Cardiac fibroblast (primary cell): ENCODE measurements around the gene PABPN1L.

ENCODE experiments used
- DNase-seq, 2 donors: peaks; one replicate each; pipeline versions ENCODE4 v3.0.0 to v3.0.0-alpha.2; 2010; ENCODE audit warnings: low read depth in 2 of 2
- H3K4me3 ChIP-seq, 2 donors: replicated peaks in 1 of 2; 1 replicate in 1 of 2; 2 replicates in 1 of 2; pipeline ENCODE4 v1.5.1; 2011; ENCODE audit warnings: low read depth in 2 of 2, low read length in 2 of 2, mild to moderate bottlenecking in 2 of 2, moderate library complexity in 1 of 2
- CTCF ChIP-seq: IDR thresholded peaks from one replicate; pipeline ENCODE4 v1.5.1; 2011; ENCODE audit warnings: low read depth, mild to moderate bottlenecking, low read length, inconsistent platforms

PABPN1L gene

GRCh38 chr16:88906535-88907105 lies 40.2 kb upstream of the PABPN1L start:
- DNase-seq = no peak
- no peak overlapping the region for H3K4me3 ChIP-seq
- TF ChIP-seq CTCF = no peak

- no peak overlapping the region for H3K4me3 ChIP-seq
- no peak for TF ChIP-seq CTCF
- no peak for DNase-seq
Measured at GRCh38 chr16:88906020-88906419, 39.6 kb upstream of the PABPN1L start.

GRCh38 chr16:88905563-88905962 lies 39.1 kb upstream of the PABPN1L start:
- no peak for DNase-seq
- TF ChIP-seq CTCF = no peak
- H3K4me3 ChIP-seq = no peak overlapping the region

GRCh38 chr16:88904676-88905365 lies 38.4 kb upstream of the PABPN1L start:
- no peak for DNase-seq
- TF ChIP-seq CTCF = no peak
- H3K4me3 ChIP-seq = no peak overlapping the region

- no peak overlapping the region for H3K4me3 ChIP-seq
- TF ChIP-seq CTCF = no peak
- DNase-seq = no peak
Measured at GRCh38 chr16:88903267-88903666, 36.8 kb upstream of the PABPN1L start.

GRCh38 chr16:88902744-88903143 lies 36.3 kb upstream of the PABPN1L start:
- H3K4me3 ChIP-seq = no peak overlapping the region
- DNase-seq = no peak
- TF ChIP-seq CTCF = no peak

GRCh38 chr16:88901718-88902337 lies 35.4 kb upstream of the PABPN1L start:
- no peak for TF ChIP-seq CTCF
- DNase-seq = no peak
- H3K4me3 ChIP-seq = no peak overlapping the region
